IMR-90 (cell line): ENCODE results near the gene WEE2. TPM values are rescaled to one million over a fixed set of nuclear protein-coding genes. Genes with fewer than 3 reads are reported as not detected.

Source experiments
- ATAC-seq: fragments of 200-7000 bp; cut with Tn5 transposase; 2 replicates; pipeline ENCODE4 v1.9.1; 2020; ENCODE audit warnings: low read depth, mild to moderate bottlenecking, moderate library complexity
- BruUV-seq: library from RNA; stranded (reverse); fragments of 400-500 nt; replicated peaks from 2 replicates; lab custom pipeline; 2021; lab: Mats Ljungman, UMichigan
- CTCF ChIA-PET: fragments of 300-600 bp; formaldehyde crosslinking; extraction: SDS; loops from one replicate; lab custom pipeline; 2021; ENCODE audit warnings: antibody characterized with exemption; lab: Yijun Ruan, JAX
- POLR2A ChIA-PET: fragments of 300-600 bp; sonication (Branson Sonifier 250); formaldehyde crosslinking; loops from one replicate; lab custom pipeline; 2022; ENCODE audit warnings: antibody characterized with exemption; ENCODE audit not compliant: unreplicated experiment; lab: Charles Lee
- DNase-seq: peaks from one replicate; pipeline ENCODE4 v3.0.0; 2013
- H2AFZ ChIP-seq: replicated peaks from 2 replicates; pipeline ENCODE3; 2013; ENCODE audit warnings: low read length, mild to moderate bottlenecking; ENCODE audit not compliant: poor library complexity
- H2AK5ac ChIP-seq: 2 replicates; pipeline ENCODE4 v1.6.1; 2013; ENCODE audit warnings: low read depth, low read length, inconsistent platforms
- H2AK9ac ChIP-seq: replicated peaks from 2 replicates; pipeline ENCODE3; 2013; ENCODE audit warnings: mild to moderate bottlenecking, low read depth, low read length, moderate library complexity; ENCODE audit not compliant: poor library complexity
- H2BK120ac ChIP-seq: 2 replicates; pipeline ENCODE4 v1.6.1; 2013; ENCODE audit warnings: low read depth, low read length, inconsistent platforms
- H2BK15ac ChIP-seq: 3 replicates; pipeline ENCODE4 v1.6.1; 2013; ENCODE audit warnings: low read depth, low read length, inconsistent platforms
- H2BK20ac ChIP-seq: 2 replicates; pipeline ENCODE4 v1.6.1; 2013; ENCODE audit warnings: low read depth, mild to moderate bottlenecking, inconsistent platforms, low read length, moderate library complexity
- H2BK5ac ChIP-seq: 2 replicates; pipeline ENCODE4 v1.6.1; 2013; ENCODE audit warnings: mild to moderate bottlenecking, low read depth, low read length, inconsistent platforms; ENCODE audit not compliant: poor library complexity, severe bottlenecking
- H3K14ac ChIP-seq: replicated peaks from 2 replicates; pipeline ENCODE4 v1.6.1; 2013; ENCODE audit warnings: low read depth, low read length, inconsistent platforms
- H3K18ac ChIP-seq: 2 replicates; pipeline ENCODE4 v1.6.1; 2013; ENCODE audit warnings: low read depth, low read length, control low read depth
- H3K23ac ChIP-seq: 2 replicates; pipeline ENCODE4 v1.6.1; 2013; ENCODE audit warnings: low read depth, low read length, inconsistent platforms
- H3K27ac ChIP-seq: 2 replicates; pipeline ENCODE4 v1.5.1; 2013; ENCODE audit warnings: mild to moderate bottlenecking, control low read depth, low read length; ENCODE audit not compliant: insufficient read depth
- H3K27me3 ChIP-seq: 2 replicates; pipeline ENCODE4 v1.6.1; 2013; ENCODE audit warnings: low read length; ENCODE audit not compliant: control insufficient read depth, insufficient read depth
- H3K36me3 ChIP-seq: 2 replicates; pipeline ENCODE4 v1.6.1; 2013; ENCODE audit warnings: low read length, mixed read lengths; ENCODE audit not compliant: control insufficient read depth, insufficient read depth
- H3K4ac ChIP-seq: 2 replicates; pipeline ENCODE4 v1.6.1; 2013; ENCODE audit warnings: low read depth, low read length, inconsistent platforms
- H3K4me1 ChIP-seq: 2 replicates; pipeline ENCODE4 v1.6.1; 2013; ENCODE audit warnings: low read length, mixed read lengths; ENCODE audit not compliant: control insufficient read depth, insufficient read depth
- H3K4me2 ChIP-seq: 2 replicates; pipeline ENCODE4 v1.6.1; 2013; ENCODE audit warnings: low read depth, mild to moderate bottlenecking, control low read depth, low read length, moderate library complexity
- H3K4me3 ChIP-seq: 2 replicates; pipeline ENCODE4 v1.5.1; 2013; ENCODE audit warnings: low read depth, mild to moderate bottlenecking, control low read depth, low read length, moderate library complexity; ENCODE audit not compliant: insufficient read depth
- H3K56ac ChIP-seq: 2 replicates; pipeline ENCODE4 v1.6.1; 2013; ENCODE audit warnings: low read length, inconsistent platforms; ENCODE audit not compliant: insufficient read depth; ENCODE audit errors: extremely low read depth
- H3K79me1 ChIP-seq, 2 experiments: 2 replicates each; pipeline ENCODE4 v1.6.1; 2013; ENCODE audit warnings: low read length in 2 of 2, inconsistent platforms in 1 of 2, low read depth in 1 of 2
- H3K9ac ChIP-seq: 2 replicates; pipeline ENCODE4 v1.6.1; 2013; ENCODE audit warnings: low read depth, low read length, control low read depth
- H3K9me1 ChIP-seq: 2 replicates; pipeline ENCODE4 v1.6.1; 2013; ENCODE audit warnings: low read length, inconsistent platforms; ENCODE audit not compliant: insufficient read depth
- H3K9me3 ChIP-seq: 2 replicates; pipeline ENCODE4 v1.6.1; 2013; ENCODE audit warnings: low read length; ENCODE audit not compliant: control insufficient read depth, insufficient read depth
- H4K20me1 ChIP-seq: 2 replicates; pipeline ENCODE4 v1.6.1; 2013; ENCODE audit warnings: low read length, inconsistent platforms; ENCODE audit not compliant: insufficient read depth
- H4K5ac ChIP-seq: 2 replicates; pipeline ENCODE4 v1.6.1; 2013; ENCODE audit warnings: mild to moderate bottlenecking, low read depth, low read length, control low read depth
- H4K8ac ChIP-seq, 2 experiments: 2 replicates each; pipeline ENCODE4 v1.6.1; 2013; ENCODE audit warnings: low read depth in 2 of 2, low read length in 2 of 2, control low read depth in 1 of 2, inconsistent platforms in 1 of 2
- H4K91ac ChIP-seq: 2 replicates; pipeline ENCODE4 v1.6.1; 2013; ENCODE audit warnings: low read depth, low read length, inconsistent platforms; ENCODE audit not compliant: insufficient read depth
- CEBPB ChIP-seq: IDR thresholded peaks from 2 replicates; pipeline ENCODE4 v1.6.1; 2012; ENCODE audit warnings: low read depth, low read length, improper control_type of control experiment
- CHD1 ChIP-seq: IDR thresholded peaks from 2 replicates; pipeline ENCODE4 v1.6.1; 2012; ENCODE audit warnings: low read depth, low read length, improper control_type of control experiment
- MAFK ChIP-seq: IDR thresholded peaks from 2 replicates; pipeline ENCODE4 v1.6.1; 2012; ENCODE audit warnings: low read depth, low read length, improper control_type of control experiment
- MXI1 ChIP-seq: IDR thresholded peaks from 2 replicates; pipeline ENCODE4 v1.6.1; 2012; ENCODE audit warnings: low read depth, mild to moderate bottlenecking, low read length, moderate library complexity, borderline replicate concordance
- NFE2L2 ChIP-seq: fragments of 150-350 bp; IDR thresholded peaks from 2 replicates; pipeline ENCODE4 v1.6.1; 2016; ENCODE audit warnings: low read depth, mild to moderate bottlenecking, low read length
- POLR2A ChIP-seq: IDR thresholded peaks from 2 replicates; pipeline ENCODE4 v1.6.1; 2012; ENCODE audit warnings: mild to moderate bottlenecking, low read depth, low read length
- RAD21 ChIP-seq: IDR thresholded peaks from 2 replicates; pipeline ENCODE4 v1.6.1; 2012; ENCODE audit warnings: low read length, improper control_type of control experiment
- RCOR1 ChIP-seq: IDR thresholded peaks from 2 replicates; pipeline ENCODE4 v1.6.1; 2012; ENCODE audit warnings: mild to moderate bottlenecking, low read length, improper control_type of control experiment; ENCODE audit not compliant: insufficient replicate concordance
- SMC3 ChIP-seq: fragments of 150-350 bp; IDR thresholded peaks from 2 replicates; pipeline ENCODE4 v1.6.1; 2016; ENCODE audit warnings: low read depth, mild to moderate bottlenecking, antibody characterized with exemption, low read length, moderate library complexity
- WGBS, 2 experiments: methylation state at CpG; one replicate each; pipeline versions ENCODE4 v1.1.5 to v1.1.7; 2013; ENCODE audit warnings: missing lambda C conversion rate in 2 of 2; ENCODE audit not compliant: insufficient read length in 1 of 2; ENCODE audit errors: extremely low coverage in 2 of 2; 5-methylcytosine and 5-hydroxymethylcytosine counted together
- dilution Hi-C: fragments of 300-500 bp; cut with HindIII; formaldehyde crosslinking; loops from one replicate; pipeline ENCODE4 v1.14.3; 2018; ENCODE audit warnings: low sequenced_read_pairs; ENCODE audit not compliant: unreplicated experiment
- in situ Hi-C: fragments of 300-500 bp; cut with MboI; formaldehyde crosslinking; loops from 3 replicates; pipeline ENCODE4 v1.14.3; 2019; ENCODE audit warnings: low sequenced_read_pairs, inconsistent platforms, mixed read lengths
- intact Hi-C: fragments of 100-400 bp; cut with micrococcal nuclease; formaldehyde crosslinking; loops from 2 replicates; pipeline ENCODE4 v1.10.0; 2022
- polyA plus RNA-seq, 3 experiments: library from polyadenylated mRNA; depleted of rRNA; stranded (reverse); fragments of >200 nt; gene quantifications; 2 replicates each; pipeline ENCODE4 v1.2.3, GENCODE V29; 2012; ENCODE audit warnings: low replicate concordance in 1 of 3
- total RNA-seq: library from RNA; depleted of rRNA; stranded (reverse); fragments of >200 nt; gene quantifications from 2 replicates; pipeline ENCODE4 v1.2.3, GENCODE V29; 2012
- TF ChIP-seq, protein P1 (sequence below): conservative IDR thresholded peaks from 2 replicates; pipeline ENCODE4 v1.5.1; 2012; ENCODE audit warnings: mild to moderate bottlenecking, low read depth, low read length, improper control_type of control experiment

Gene WEE2
- total and polyA plus RNA-seq, 2 of the 4 experiments (the other 2 are of a cell fraction) = not detected

DNA sequence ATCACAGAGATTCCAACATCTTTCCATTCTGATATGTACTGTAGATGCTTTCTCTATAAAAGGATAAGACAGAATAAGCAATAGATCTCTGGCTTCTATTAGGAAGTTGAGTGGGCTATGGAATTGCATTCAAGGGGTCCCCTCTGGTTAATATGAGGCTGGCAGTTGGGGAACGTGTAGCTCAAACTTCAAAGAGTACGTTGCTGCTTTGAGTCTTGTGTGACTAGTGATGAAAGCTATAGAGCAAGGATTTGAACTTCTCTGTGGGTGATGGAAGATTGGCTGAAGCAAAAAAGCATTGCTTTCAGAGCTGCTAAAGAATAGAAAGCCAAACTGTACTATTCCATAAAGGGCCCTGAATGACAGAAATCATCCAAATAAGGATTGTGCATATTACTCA lies 6.4 kb downstream of the WEE2 start:
- no peak overlapping the region for H3K9ac ChIP-seq
- no peak overlapping the region for H2BK15ac ChIP-seq
- H3K27me3 ChIP-seq = no peaks in the 10 kb centered on the region
- no peak overlapping the region for H3K4me2 ChIP-seq
- no peak overlapping the region for H3K4me3 ChIP-seq
- H3K14ac ChIP-seq = no peak overlapping the region
- BruUV-seq = no TSS peak
- no peak overlapping the region for H2AK5ac ChIP-seq
- no peak overlapping the region for H4K5ac ChIP-seq
- WGBS, 2 experiments = no CpG with 5 or more reads among the region's 2 CpGs
- no peak overlapping the region for H3K18ac ChIP-seq
- ChIA-PET POLR2A (no interaction called here), CTCF (interaction anchor here (1.2 kb wide), 1 partner anchor 64 kb away, joined by 3 read pairs; no protein-coding TSS in a partner anchor)
- ATAC-seq = no peak
- intact Hi-C loops = no loop called here
- no peak overlapping the region for H2BK120ac ChIP-seq
- H3K56ac ChIP-seq = no peak overlapping the region
- H2AK9ac ChIP-seq = no peak overlapping the region
- H3K36me3 ChIP-seq = no peaks in the 10 kb centered on the region
- H3K4me1 ChIP-seq = no peaks in the 10 kb centered on the region
- H2AFZ ChIP-seq = no peak overlapping the region
- H2BK20ac ChIP-seq = no peak overlapping the region
- no peaks in the 10 kb centered on the region for H4K20me1 ChIP-seq
- no peak overlapping the region for H3K23ac ChIP-seq
- no peak overlapping the region for H4K8ac ChIP-seq
- dilution Hi-C loops = no loop called here
- H3K27ac ChIP-seq = no peak overlapping the region
- DNase-seq = no peak
- TF ChIP-seq, protein P1, sequence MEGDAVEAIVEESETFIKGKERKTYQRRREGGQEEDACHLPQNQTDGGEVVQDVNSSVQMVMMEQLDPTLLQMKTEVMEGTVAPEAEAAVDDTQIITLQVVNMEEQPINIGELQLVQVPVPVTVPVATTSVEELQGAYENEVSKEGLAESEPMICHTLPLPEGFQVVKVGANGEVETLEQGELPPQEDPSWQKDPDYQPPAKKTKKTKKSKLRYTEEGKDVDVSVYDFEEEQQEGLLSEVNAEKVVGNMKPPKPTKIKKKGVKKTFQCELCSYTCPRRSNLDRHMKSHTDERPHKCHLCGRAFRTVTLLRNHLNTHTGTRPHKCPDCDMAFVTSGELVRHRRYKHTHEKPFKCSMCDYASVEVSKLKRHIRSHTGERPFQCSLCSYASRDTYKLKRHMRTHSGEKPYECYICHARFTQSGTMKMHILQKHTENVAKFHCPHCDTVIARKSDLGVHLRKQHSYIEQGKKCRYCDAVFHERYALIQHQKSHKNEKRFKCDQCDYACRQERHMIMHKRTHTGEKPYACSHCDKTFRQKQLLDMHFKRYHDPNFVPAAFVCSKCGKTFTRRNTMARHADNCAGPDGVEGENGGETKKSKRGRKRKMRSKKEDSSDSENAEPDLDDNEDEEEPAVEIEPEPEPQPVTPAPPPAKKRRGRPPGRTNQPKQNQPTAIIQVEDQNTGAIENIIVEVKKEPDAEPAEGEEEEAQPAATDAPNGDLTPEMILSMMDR = no peak
- TF ChIP-seq CHD1 = no peak
- TF ChIP-seq POLR2A = no peak
- no peak for TF ChIP-seq NFE2L2
- TF ChIP-seq RAD21 = no peak
- TF ChIP-seq MAFK = no peak
- TF ChIP-seq MXI1 = no peak
- TF ChIP-seq CEBPB = no peak
- no peak for TF ChIP-seq SMC3
- no peak for TF ChIP-seq RCOR1
- H3K9me1 ChIP-seq = no peaks in the 10 kb centered on the region
- H2BK5ac ChIP-seq = no peak overlapping the region
- no peaks in the 10 kb centered on the region for H3K9me3 ChIP-seq
- H3K4ac ChIP-seq = no peak overlapping the region
- H4K91ac ChIP-seq = no peak overlapping the region
- no peaks in the 10 kb centered on the region for H3K79me1 ChIP-seq
- in situ Hi-C loops = no loop called here
